LNCaP clone FGC (cell line): ENCODE data around the gene CHRNA5.

Source experiments
- DNase-seq: peaks from one replicate; pipeline ENCODE4 v3.0.0-alpha.2; 2011; ENCODE audit warnings: low read depth
- H3K4me3 ChIP-seq: 2 replicates; pipeline ENCODE4 v1.5.1; 2011; ENCODE audit warnings: mild to moderate bottlenecking, low read depth, low read length, control low read depth
- TF ChIP-seq, protein P1 (sequence below): IDR thresholded peaks from 2 replicates; pipeline ENCODE4 v1.5.1; 2012; ENCODE audit warnings: mild to moderate bottlenecking; ENCODE audit not compliant: control insufficient read depth, insufficient read depth; ENCODE audit errors: extremely low read depth

The CHRNA5 gene

DNA sequence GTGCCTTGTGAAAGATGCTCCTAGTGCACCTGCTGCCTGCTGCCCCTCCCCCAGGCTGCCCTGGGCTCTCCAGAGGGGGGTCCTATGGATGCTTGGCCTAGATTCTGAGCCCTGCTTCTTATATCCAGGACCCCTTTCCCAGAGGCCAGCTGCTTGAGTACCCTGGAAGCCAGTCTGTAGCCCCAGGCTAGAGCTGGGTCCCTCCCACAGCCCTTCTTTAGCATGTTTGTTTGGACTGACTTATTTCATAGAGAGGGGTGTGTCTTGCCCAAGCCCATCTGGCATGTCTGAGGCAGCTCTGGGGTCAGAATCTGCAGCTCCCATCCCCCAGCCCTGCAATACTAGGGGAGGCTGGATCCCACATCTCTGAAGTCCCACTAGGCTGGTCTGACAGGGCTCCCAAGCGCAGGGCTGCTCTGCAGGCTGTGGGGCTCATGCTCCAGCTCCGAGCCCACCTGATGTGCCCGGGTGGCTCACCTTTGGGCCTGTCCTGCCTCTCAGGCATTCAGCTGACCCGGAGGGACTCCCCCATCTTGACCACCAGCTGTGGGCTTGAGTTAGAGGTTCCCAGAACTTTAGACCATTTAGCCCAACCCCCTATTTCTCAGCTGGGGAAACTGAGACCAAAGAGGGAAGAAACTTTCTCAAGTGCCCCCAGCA, 72.6 kb downstream of the CHRNA5 start:
- no peak overlapping the region for H3K4me3 ChIP-seq
- TF ChIP-seq, protein P1, sequence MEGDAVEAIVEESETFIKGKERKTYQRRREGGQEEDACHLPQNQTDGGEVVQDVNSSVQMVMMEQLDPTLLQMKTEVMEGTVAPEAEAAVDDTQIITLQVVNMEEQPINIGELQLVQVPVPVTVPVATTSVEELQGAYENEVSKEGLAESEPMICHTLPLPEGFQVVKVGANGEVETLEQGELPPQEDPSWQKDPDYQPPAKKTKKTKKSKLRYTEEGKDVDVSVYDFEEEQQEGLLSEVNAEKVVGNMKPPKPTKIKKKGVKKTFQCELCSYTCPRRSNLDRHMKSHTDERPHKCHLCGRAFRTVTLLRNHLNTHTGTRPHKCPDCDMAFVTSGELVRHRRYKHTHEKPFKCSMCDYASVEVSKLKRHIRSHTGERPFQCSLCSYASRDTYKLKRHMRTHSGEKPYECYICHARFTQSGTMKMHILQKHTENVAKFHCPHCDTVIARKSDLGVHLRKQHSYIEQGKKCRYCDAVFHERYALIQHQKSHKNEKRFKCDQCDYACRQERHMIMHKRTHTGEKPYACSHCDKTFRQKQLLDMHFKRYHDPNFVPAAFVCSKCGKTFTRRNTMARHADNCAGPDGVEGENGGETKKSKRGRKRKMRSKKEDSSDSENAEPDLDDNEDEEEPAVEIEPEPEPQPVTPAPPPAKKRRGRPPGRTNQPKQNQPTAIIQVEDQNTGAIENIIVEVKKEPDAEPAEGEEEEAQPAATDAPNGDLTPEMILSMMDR: no peak
- no peak for DNase-seq

GRCh38 chr15:78638658-78639314, 73.5 kb downstream of the CHRNA5 start:
- TF ChIP-seq, protein P1: peak; percentile 66
- no peak for DNase-seq
- H3K4me3 ChIP-seq: no peak overlapping the region

DNA sequence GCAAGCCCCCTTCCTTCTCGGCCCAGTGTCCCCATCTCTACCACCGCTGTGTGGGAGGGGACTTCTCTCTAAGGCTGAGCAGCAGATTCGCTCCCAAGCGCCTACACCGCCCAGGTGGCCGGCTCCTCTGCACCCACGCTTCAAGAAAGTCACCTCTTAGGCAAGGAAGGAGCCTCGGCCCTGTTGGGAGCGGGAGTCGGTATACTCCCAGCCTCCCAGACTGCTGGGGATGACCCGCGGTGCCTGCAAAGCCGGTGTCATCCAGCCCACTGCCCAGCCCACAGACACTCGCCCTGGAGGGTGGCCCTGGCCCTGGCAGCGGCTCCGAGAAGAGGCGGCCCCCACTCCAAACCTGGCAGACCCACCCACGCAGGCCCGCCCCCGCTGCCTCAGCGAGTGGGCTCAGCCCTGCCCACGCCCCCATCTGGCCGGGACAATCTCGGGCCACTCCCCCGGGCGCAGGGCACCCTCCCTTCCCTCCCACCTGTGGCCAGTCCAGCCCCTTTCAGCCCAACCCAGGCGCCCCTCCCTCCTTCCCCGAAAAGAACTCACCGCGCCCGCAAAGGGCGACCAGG, 75.3 kb downstream of the CHRNA5 start:
- TF ChIP-seq, protein P1: no peak
- no peak overlapping the region for H3K4me3 ChIP-seq
- no peak for DNase-seq

- TF ChIP-seq, protein P1: no peak
- H3K4me3 ChIP-seq: no peak within 1 kb of the TSS
- no peak for DNase-seq
Observed at GRCh38 chr15:78641102-78641748, 75.9 kb downstream of the CHRNA5 start, which contains the start of gene CHRNB4. Gene CHRNB4, minus strand, starts transcription at chr15:78641210. Its CDS starts 77 bp downstream, at chr15:78641133.

GRCh38 chr15:78641749-78642275, 76.5 kb downstream of the CHRNA5 start:
- TF ChIP-seq, protein P1: no peak
- no peak for DNase-seq
- no peak overlapping the region for H3K4me3 ChIP-seq

GRCh38 chr15:78642331-78642730, 77.0 kb downstream of the CHRNA5 start:
- DNase-seq: no peak
- TF ChIP-seq, protein P1: no peak
- no peak overlapping the region for H3K4me3 ChIP-seq
